HG02870 (cell line): ENCODE data around the gene SHF.
"Not testable (repeated sequence)": the region's sequence is repeated elsewhere in the genome, so short reads cannot be mapped to it uniquely, and the experiment has no call there.

ENCODE experiments used
- ATAC-seq: cut with Tn5 transposase; IDR thresholded peaks from one replicate; pipeline ENCODE4 v1.9.1; 2021; ENCODE audit warnings: mild to moderate bottlenecking, moderate library complexity; ENCODE audit not compliant: unreplicated experiment

SHF gene

DNA sequence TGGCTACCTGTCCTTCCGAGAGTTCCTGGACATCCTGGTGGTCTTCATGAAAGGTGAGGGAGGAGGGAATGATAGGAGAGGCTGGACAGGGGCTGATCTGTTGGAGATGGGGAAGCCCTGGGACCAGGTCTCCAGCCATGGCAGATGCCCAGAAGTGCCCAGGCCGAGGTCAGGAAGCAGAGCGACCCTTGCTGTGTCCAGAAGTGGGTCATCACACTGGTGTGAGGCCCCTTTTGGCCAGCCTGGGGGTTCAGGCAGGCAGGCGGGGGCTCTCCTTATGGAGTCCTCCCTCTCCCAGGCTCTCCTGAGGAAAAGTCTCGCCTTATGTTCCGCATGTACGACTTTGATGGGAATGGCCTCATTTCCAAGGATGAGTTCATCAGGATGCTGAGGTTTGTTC lies 40.2 kb downstream of the SHF start:
- ATAC-seq: no peak

DNA sequence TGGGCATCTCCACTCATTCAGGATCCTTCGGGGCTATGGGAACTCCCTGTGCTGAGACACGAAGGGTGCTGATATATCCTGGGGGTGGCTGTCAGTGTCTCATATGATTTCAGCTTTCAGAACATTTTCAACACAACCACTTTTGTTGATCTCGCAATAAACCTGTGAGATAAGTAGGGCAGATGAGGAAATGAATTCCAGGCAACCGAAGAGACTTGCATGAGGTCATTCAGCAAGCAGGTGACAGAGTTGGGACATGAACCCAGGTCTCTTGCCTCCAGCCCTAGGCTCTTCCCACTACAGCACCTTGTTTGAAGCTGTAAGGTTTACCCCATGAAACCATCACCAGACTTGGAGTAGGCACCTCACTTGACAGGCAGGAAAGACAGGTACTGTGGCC lies 41.4 kb downstream of the SHF start:
- no peak for ATAC-seq

DNA sequence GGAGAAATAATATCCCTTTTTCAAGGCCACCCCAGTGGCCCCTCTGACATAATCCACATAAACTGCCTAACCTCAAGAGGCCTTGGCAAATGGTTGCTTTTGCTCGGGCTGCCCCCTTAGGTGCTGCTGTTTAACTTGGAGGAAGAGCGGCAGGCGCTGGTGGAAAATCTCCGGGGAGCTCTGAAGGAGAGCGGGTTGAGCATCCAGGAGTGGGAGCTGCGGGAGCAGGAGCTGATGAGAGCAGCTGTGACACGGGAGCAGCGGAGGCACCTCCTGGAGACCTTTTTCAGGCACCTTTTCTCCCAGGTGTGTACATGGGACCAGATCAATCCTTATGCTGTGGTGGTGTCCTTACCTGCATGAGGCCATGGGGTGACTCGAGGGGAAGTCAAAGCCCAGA lies 43.0 kb downstream of the SHF start:
- no peak for ATAC-seq

DNA sequence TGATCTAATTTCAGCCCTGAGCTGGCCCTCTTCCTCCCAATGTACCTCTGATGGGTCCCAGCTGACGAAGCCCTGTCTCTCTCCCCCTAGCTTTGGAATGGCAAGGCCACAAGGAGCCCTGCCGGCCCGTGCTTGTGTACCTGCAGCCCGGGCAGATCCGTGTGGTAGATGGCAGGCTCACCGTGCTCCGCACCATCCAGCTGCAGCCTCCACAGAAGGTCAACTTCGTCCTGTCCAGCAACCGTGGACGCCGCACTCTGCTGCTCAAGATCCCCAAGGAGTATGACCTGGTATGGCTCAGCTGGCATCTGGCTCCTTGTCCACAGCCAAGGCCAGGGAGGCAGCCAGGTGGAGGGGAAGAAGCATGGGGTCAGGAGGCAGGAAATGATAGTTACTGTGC lies 43.8 kb downstream of the SHF start:
- no peak for ATAC-seq

DNA sequence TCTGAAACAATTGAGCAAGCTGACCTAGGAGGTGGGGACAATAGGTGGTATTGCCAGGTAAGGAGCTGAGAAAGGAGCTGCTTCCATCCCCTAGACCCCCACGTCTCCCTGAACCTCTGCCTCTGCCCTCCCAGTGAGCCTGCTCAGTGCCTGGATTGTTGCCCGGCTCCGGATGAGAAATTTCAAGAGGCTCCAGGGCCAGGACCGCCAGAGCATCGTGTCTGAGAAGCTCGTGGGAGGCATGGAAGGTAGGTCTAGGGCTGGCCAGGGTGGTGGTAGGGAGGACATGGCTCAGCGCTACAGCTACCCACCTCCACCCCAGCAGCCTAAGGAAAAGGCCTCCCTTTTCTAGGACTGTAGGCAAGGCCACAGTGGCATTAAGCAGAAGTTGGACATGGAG lies 44.7 kb downstream of the SHF start:
- no peak for ATAC-seq

DNA sequence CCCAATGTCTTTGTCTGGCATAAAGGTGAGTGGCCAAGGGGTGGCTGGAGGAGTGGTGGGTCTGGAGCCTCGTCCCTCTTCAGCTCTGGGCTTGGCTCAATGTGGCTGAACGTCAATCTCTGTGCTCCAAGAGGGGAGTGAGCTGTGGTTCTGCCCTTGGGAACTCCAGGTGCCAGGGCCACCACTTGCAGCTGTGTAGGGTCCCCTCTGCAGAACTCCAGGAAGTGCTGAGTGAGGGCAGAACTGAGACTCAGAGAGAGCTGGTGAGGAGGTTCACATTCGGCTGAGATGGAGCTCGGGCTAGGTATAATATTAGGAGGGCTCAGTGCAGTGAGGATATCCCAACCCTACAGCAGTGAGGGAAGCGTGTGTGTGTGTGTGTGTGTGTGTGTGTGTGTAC lies 46.4 kb downstream of the SHF start:
- ATAC-seq: no peak

DNA sequence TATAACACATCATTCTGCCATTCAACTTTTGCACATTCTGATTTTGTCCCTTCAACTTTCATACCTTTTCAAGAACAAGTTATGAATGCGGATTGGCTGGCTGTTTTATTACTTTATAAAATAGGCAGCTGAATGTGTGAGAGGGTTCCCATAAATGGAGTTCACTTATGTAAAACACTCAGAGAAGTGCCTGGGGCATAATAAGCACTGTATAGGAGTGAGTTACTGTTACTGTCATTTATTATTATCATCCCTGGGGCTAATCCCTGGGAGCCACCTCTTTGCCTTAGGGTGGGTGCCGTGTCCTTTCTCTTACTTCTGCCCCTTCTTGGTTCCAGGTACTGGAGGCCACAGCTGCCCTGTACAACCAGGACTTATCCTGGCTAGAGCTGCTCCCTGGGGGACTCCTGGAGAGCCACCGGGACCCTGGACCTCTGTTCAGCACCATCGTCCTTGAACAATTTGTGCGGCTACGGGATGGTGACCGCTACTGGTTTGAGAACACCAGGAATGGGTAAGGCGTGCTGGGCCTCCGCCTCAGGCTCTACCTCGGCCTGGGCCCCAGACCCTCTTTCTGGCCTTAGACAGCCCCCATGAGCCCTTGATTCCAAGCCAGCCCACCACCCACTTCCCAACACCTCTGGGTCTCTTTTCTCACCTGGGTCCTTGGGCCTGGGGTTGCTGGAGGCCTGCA lies 47.1 kb downstream of the SHF start:
- no peak for ATAC-seq

DNA sequence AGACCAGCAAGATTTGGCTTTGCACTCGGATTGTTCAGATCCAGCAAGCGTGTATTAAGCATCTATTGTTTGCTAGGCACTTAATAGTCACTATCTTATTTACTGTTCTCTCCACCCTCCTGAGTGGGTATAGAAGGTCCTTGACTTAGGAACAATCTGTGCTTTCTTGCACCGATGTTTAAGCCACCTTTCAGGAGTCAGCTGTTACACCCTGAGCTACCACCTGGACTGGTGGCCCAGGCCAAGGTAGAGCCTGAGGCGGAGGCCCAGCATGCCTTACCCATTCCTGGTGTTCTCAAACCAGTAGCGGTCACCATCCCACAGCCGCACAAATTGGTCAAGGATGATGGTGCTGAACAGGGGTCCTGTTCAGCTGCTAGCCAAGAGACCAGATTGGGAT lies 48.0 kb downstream of the SHF start:
- ATAC-seq: no peak

DNA sequence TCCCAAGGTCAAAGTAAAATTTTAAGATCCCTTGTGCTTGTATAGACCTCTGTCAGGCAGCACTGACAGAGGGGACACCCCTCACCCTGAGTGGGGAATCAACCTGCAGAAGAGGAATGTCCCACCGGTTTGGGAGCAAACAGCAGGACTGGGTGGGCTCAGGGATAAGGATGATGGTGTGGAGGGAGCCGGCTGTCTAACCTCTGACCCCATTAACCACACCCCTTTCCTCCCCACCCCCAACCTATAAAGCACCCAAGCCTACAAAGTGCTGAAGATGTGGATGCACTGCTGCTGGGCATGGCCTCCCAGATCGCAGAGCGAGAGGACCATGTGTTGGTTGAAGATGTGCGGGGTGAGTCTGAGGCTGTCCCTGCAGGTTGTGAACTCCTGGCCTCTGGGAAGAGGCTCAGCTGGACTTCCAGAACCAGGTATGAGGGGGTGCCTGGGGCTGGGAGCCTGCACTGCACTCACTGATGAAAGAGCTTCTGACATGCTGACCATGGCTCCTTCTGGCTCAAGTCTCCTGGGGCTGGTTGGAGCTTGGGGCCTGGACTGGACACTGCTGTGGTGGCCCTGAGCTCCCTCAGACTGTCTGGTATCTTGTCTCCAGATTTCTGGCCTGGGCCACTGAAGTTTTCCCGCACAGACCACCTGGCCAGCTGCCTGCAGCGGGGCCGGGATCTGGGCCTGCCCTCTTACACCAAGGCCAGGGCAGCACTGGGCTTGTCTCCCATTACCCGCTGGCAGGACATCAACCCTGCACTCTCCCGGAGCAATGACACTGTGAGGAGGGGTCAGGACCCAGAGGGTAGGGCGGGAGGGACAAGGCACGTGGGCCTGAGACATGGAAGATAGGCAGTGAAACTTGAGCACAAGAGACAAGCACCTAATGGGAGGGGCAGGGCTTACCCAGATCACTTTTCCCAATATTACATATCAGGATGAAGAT lies 48.7 kb downstream of the SHF start:
- no peak for ATAC-seq

DNA sequence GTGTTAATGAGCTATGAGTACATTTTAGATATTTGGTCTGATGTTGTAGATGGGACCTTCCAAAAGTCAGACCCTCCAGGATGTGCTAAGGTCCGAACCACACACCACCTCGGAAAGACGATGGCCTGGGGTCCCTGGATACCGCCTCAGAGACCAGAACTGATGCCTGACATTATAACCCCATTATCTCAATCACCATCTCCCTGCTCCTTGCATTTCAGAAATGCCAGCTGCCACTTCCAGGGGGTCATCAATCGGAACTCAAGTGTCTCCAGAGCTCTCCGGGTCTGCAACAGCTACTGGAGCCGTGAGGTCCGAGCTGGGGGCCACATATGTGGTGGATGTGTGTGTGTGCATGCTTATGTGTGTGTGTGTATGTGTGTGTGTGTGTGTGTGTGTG lies 50.1 kb downstream of the SHF start:
- no peak for ATAC-seq

DNA sequence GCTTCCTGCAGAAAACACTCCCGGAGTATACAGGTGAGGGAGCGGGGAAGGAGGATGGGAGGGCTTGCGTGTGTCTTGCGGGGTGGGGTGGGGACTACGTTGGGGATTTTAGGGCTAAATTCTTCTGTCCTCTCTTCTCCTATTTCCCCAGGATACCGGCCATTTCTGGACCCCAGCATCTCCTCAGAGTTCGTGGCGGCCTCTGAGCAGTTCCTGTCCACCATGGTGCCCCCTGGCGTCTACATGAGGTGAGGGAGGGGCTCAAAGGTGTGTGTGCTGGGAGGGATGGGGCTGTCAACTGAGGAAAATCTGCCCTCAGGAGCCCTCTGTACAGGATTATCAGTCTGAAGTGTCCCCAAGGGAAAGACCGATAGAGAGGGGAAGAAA lies 51.4 kb downstream of the SHF start:
- no peak for ATAC-seq

DNA sequence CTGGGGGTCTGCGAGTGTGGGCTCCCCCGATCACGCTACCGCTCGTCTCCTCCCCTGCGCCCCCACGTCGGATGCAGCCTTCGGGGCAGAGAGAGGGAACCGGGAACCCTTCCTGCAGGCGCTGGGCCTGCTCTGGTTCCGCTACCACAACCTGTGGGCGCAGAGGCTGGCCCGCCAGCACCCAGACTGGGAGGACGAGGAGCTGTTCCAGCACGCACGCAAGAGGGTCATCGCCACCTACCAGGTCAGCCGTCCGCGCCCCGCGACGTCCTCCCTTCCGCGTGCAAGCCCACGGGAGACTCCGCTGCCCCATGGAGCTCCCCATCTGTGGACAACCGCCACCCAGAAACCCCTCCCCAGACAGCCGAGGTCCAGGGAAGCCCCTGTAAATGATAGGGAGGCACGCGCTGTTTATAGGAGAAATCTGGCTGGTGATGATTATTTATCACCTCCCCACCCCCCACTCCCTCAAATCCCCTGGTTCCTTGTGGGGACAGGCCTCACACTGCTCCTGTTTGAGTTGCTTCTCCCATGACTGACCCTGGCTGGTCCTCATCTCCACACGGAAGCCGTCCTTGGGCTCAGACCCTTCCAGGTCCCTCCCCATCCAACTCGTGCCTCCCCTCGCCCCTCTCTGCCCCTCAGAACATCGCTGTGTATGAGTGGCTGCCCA lies 51.9 kb downstream of the SHF start:
- not testable (repeated sequence) for ATAC-seq

DNA sequence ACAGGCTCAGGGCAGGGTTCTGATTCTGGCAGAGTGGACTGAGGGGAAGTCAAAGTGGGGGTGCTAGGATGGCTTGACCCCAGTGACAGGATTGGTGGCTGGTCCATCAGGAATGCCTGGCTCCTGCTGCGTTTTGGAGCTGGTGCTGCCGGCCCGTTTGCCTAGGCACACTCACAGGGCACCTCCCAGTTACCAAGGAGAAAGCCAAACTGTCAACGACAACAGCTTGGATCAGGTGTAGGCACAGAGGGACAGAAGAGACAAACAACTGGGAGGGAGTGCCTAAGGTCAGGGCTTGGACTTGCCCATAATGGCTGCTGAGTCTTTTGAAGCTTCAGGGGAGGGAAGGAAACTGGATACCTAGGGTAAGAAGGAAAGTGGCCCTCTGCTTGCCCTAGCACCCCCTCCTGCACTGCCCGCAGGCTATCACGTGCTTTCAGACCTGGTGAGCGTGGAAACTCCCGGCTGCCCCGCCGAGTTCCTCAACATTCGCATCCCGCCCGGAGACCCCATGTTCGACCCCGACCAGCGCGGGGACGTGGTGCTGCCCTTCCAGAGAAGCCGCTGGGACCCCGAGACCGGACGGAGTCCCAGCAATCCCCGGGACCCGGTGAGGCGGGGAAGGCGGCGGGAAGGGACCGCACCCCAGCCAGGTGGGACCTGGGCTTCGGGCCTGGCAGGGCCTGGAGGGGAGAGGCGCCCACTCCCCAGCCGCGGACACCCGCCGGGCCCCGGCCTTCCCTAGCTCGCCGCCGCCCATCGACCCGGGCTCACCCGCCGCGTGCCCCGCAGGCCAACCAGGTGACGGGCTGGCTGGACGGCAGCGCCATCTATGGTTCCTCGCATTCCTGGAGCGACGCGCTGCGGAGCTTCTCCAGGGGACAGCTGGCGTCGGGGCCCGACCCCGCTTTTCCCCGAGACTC lies 52.8 kb downstream of the SHF start:
- ATAC-seq: no peak

DNA sequence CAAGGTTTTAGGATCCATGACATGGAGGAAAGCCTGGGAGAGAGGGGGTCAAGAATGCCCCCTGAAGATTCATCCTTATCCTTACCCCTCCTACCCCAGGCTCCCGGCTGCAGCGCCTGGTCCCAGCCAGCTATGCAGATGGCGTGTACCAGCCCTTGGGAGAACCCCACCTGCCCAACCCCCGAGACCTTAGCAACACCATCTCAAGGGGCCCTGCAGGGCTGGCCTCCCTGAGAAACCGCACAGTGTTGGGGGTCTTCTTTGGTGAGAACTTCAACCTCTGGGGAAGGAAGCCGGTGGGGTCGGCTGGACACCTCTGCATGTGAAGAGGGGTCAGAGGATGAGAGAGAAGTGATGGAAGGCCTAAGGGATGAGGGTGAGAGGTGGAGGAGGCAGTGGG lies 53.7 kb downstream of the SHF start:
- no peak for ATAC-seq

DNA sequence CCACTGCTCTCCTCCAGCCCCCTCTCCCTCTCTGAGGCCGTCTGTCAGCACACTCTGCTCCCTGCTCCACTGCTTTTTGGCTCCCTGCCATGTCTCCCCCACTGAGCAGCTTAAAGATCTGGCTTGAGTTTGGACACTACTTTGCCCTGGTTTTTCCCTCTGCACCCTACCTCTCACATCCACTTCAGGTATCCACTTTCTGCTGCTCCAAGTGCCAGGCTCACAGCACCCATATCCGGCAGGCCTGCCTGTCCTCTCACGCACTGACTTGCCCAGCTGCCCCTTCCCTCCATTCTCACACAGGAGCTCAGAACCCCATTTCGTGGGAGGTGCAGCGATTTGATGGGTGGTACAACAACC lies 54.2 kb downstream of the SHF start:
- ATAC-seq: no peak

DNA sequence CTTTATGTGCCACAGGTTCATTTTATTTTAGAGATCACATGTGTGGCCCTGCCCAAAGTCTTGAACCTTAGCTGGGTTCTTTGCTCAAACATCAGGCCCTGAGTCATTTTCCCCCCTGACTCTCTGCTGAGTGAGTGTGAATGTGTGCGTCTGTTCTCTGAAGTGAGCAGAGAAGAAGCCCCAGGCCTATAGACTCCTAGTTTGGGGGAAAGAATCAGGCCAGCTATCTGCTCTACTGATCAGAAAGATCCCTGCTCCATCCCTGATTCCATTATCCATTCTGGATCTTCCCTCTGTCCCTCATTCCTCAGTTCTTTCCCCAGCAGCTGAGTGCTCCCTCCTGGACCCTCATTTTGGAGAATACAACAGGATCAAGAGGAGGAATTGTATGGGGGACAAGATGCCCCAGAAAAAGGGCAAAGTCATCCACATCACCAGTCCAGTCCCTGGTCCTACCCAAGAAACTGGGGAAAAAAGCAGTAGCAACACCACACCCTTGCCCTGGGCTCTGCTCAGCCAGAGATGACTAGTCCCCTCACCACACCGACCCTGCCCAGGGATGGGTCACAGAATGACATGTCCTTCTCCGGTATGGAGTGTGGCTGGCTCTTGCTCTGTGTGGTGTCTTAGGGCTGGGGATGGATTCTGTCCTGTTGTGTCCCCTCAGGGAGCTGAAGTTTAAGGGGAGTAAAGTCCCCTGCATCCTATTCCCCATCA lies 54.8 kb downstream of the SHF start:
- no peak for ATAC-seq

DNA sequence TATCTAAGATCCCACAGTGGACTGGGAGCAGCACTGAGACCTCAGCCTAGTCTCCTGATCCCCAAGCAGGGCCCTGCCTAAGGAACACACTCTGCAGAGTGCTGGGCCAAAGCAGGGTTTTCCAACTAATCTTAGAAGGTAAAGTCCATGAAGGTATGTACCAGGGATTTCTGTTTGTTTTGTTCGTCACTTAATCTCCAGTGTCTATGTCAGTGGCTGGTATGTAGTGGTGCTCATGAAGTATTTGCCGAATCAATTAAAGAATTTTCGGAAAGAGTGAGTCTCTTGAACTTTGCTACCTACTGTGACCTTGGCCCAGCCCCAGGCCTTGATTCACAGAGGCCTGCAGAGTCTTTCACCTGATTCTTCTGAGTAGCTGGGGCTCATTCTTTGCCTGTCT lies 56.3 kb downstream of the SHF start:
- ATAC-seq: no peak

DNA sequence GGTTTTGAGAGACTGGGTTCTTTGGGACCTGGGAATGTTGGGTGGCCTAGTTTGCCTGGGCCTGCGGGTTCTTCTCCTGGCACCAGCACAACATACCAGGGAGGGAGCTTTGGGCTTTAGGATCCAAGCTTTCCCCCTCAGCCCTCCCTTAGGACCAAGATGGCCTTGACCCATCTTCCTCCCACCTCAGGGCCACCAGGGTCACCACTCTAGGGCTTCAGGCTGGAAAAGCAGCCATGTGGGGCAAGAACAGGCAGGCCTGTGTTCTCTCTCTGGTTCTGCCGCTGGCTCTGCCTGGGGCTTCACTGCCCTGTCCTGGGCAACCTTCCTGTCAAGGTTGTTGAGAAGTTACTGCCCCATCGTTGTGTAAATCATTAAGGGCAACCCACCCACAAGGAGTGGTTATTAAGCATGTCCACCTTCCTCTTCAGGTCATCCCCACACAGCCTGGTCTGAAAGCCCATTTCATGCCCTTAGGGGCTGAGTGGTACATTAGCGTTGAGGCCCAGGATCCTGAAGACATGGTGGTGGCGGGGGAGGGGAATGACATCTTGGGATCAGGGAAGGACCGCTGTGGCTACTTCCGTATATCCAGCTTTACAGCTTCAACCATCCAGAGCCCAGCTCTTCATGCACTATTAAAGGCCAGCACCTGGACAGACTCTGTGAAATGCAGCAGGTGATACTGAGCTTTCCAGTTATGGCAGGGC lies 57.3 kb downstream of the SHF start:
- no peak for ATAC-seq

DNA sequence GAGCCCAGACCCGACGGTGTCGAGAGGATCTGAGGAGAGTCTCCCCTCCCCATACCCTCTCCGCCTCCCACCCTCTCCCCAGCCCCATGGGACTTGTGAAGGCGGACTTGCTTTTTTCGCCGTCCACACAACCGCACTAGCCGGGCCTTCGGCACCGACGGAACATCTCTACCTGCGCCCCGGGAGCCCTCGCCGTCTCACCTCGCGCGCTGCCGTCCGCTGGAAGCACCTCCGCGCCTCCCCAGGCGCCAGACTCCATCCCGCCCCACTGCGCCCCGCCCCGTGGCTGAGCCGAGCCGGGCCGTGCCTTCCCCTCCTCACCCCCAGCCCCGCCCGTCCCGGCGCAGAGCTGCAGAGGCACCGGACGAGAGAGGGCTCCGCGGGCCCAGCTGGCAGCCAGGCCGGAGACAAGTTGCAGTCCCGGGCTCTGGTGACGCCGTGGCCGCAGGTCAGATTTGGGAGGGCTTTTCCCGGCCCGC lies 58.1 kb downstream of the SHF start, which contains the start of the genes DUOX1 and DUOXA1:
Gene DUOX1, plus strand, starts transcription at position 344 of the 479 bp plus-strand sequence. CDS start 1,973 bp downstream, outside the sequence.
Gene DUOXA1, minus strand, starts transcription at position 229 of the 479 bp plus-strand sequence. CDS start 6,865 bp downstream, outside the sequence.
- ATAC-seq: no peak
